Cardiac muscle cell (in vitro differentiated cells and primary cell): Measurements from ENCODE around the gene CD47. TPM values are rescaled to one million over a fixed set of nuclear protein-coding genes. Genes with fewer than 3 reads are reported as not detected.

Source experiments
- DNase-seq, 2 donors: peaks; one replicate each; pipeline versions ENCODE4 v3.0.0 to v3.0.0-alpha.2; 2010 to 2017; ENCODE audit warnings: low read depth in 1 of 2, low spot score in 1 of 2
- H3K27ac ChIP-seq: fragments of 200-600 bp; sonication (generic); 2 replicates; pipeline ENCODE4 v1.5.1; 2016
- H3K27me3 ChIP-seq: fragments of 200-600 bp; sonication (generic); 2 replicates; pipeline ENCODE4 v1.6.0; 2016; ENCODE audit warnings: control low read depth
- H3K36me3 ChIP-seq: fragments of 200-600 bp; sonication (generic); 2 replicates; pipeline ENCODE4 v1.5.1; 2016; ENCODE audit warnings: control low read depth
- H3K4me1 ChIP-seq: fragments of 200-600 bp; sonication (generic); 2 replicates; pipeline ENCODE4 v1.8.1; 2017; ENCODE audit warnings: low read depth, mild to moderate bottlenecking, mixed run types
- H3K4me3 ChIP-seq: fragments of 200-600 bp; sonication (generic); 2 replicates; pipeline ENCODE4 v1.5.1; 2016; ENCODE audit warnings: mild to moderate bottlenecking
- H3K9me3 ChIP-seq: fragments of 200-600 bp; sonication (generic); 2 replicates; pipeline ENCODE4 v1.5.1; 2017; ENCODE audit warnings: low read depth, mild to moderate bottlenecking, control low read depth
- CTCF ChIP-seq: IDR thresholded peaks from 2 replicates; pipeline ENCODE4 v1.5.1; 2012; ENCODE audit warnings: low read depth, mild to moderate bottlenecking, low read length
- polyA plus RNA-seq: library from polyadenylated mRNA; unstranded; fragments of >200 nt; fragmentation: Nextera tagmentation; extraction: Ambion mirVana; gene quantifications from 2 replicates; pipeline ENCODE4 v1.2.1, GENCODE V29; 2016
- total RNA-seq: library from RNA; depleted of rRNA; stranded (reverse); fragments of >200 nt; gene quantifications from 2 replicates; pipeline ENCODE4 v1.2.3, GENCODE V29; 2016

The CD47 gene
- total and polyA plus RNA-seq, 2 experiments from 2014 or later: 33.2 to 34.9 TPM

- DNase-seq: no peak
These were observed 91.5 kb downstream of the CD47 start for GRCh38 chr3:107999215-107999775.

GRCh38 chr3:107997671-107998070 is 93.2 kb downstream of the CD47 start:
- H3K4me3 ChIP-seq: no peak overlapping the region
- no peaks in the 10 kb centered on the region for H3K9me3 ChIP-seq
- no peak for TF ChIP-seq CTCF
- no peak for DNase-seq
- no peaks in the 10 kb centered on the region for H3K27me3 ChIP-seq
- no peaks in the 10 kb centered on the region for H3K36me3 ChIP-seq
- H3K4me1 ChIP-seq: no peaks in the 10 kb centered on the region
- no peak overlapping the region for H3K27ac ChIP-seq

More at GRCh38 chr3:107999215-107999775, 91.5 kb downstream of the CD47 start:
- Histone ChIP-seq H3K36me3 (no peaks in the 10 kb centered on the region), H3K4me3 (no peak overlapping the region), H3K4me1 (no peaks in the 10 kb centered on the region), H3K27ac (no peak overlapping the region), H3K9me3 (no peaks in the 10 kb centered on the region), H3K27me3 (no peaks in the 10 kb centered on the region)
- TF ChIP-seq CTCF: no peak

GRCh38 chr3:107995823-107996222 is 95.0 kb downstream of the CD47 start:
- DNase-seq: no peak

GRCh38 chr3:107994956-107995715 is 95.7 kb downstream of the CD47 start:
- no peak for TF ChIP-seq CTCF
- Histone ChIP-seq H3K27me3 (no peaks in the 10 kb centered on the region), H3K27ac (no peak overlapping the region), H3K9me3 (no peaks in the 10 kb centered on the region), H3K4me3 (no peak overlapping the region), H3K4me1 (peaks cover 11% of the 10 kb centered on the region), H3K36me3 (no peaks in the 10 kb centered on the region)
- no peak for DNase-seq

More at GRCh38 chr3:107995823-107996222, 95.0 kb downstream of the CD47 start:
- Histone ChIP-seq H3K27me3 (no peaks in the 10 kb centered on the region), H3K27ac (no peak overlapping the region), H3K9me3 (no peaks in the 10 kb centered on the region), H3K4me1 (peaks cover 6% of the 10 kb centered on the region), H3K36me3 (no peaks in the 10 kb centered on the region), H3K4me3 (no peak overlapping the region)
- no peak for TF ChIP-seq CTCF

GRCh38 chr3:107994181-107994580 is 96.7 kb downstream of the CD47 start:
- no peak for DNase-seq
- peaks cover 11% of the 10 kb centered on the region for H3K4me1 ChIP-seq
- H3K4me3 ChIP-seq: no peak overlapping the region
- no peaks in the 10 kb centered on the region for H3K36me3 ChIP-seq
- H3K9me3 ChIP-seq: no peaks in the 10 kb centered on the region
- no peak for TF ChIP-seq CTCF
- no peaks in the 10 kb centered on the region for H3K27me3 ChIP-seq
- H3K27ac ChIP-seq: no peak overlapping the region
